IMR-90 (cell line): ENCODE measurements around the gene ACE2. TPM values are rescaled to one million over a fixed set of nuclear protein-coding genes. Genes with fewer than 3 reads are reported as not detected.

Experiments used
- ATAC-seq: fragments of 200-7000 bp; cut with Tn5 transposase; 2 replicates; pipeline ENCODE4 v1.9.1; 2020; ENCODE audit warnings: low read depth, mild to moderate bottlenecking, moderate library complexity
- BruUV-seq: library from RNA; stranded (reverse); fragments of 400-500 nt; replicated peaks from 2 replicates; lab custom pipeline; 2021; lab: Mats Ljungman, UMichigan
- CTCF ChIA-PET: fragments of 300-600 bp; formaldehyde crosslinking; extraction: SDS; loops from one replicate; lab custom pipeline; 2021; ENCODE audit warnings: antibody characterized with exemption; lab: Yijun Ruan, JAX
- POLR2A ChIA-PET: fragments of 300-600 bp; sonication (Branson Sonifier 250); formaldehyde crosslinking; loops from one replicate; lab custom pipeline; 2022; ENCODE audit warnings: antibody characterized with exemption; ENCODE audit not compliant: unreplicated experiment; lab: Charles Lee
- DNase-seq: peaks from one replicate; pipeline ENCODE4 v3.0.0; 2013
- H2AFZ ChIP-seq: replicated peaks from 2 replicates; pipeline ENCODE3; 2013; ENCODE audit warnings: low read length, mild to moderate bottlenecking; ENCODE audit not compliant: poor library complexity
- H2AK5ac ChIP-seq: 2 replicates; pipeline ENCODE4 v1.6.1; 2013; ENCODE audit warnings: low read depth, low read length, inconsistent platforms
- H2AK9ac ChIP-seq: replicated peaks from 2 replicates; pipeline ENCODE3; 2013; ENCODE audit warnings: mild to moderate bottlenecking, low read depth, low read length, moderate library complexity; ENCODE audit not compliant: poor library complexity
- H2BK120ac ChIP-seq: 2 replicates; pipeline ENCODE4 v1.6.1; 2013; ENCODE audit warnings: low read depth, low read length, inconsistent platforms
- H2BK15ac ChIP-seq: 3 replicates; pipeline ENCODE4 v1.6.1; 2013; ENCODE audit warnings: low read depth, low read length, inconsistent platforms
- H2BK20ac ChIP-seq: 2 replicates; pipeline ENCODE4 v1.6.1; 2013; ENCODE audit warnings: low read depth, mild to moderate bottlenecking, inconsistent platforms, low read length, moderate library complexity
- H2BK5ac ChIP-seq: 2 replicates; pipeline ENCODE4 v1.6.1; 2013; ENCODE audit warnings: mild to moderate bottlenecking, low read depth, low read length, inconsistent platforms; ENCODE audit not compliant: poor library complexity, severe bottlenecking
- H3K14ac ChIP-seq: replicated peaks from 2 replicates; pipeline ENCODE4 v1.6.1; 2013; ENCODE audit warnings: low read depth, low read length, inconsistent platforms
- H3K18ac ChIP-seq: 2 replicates; pipeline ENCODE4 v1.6.1; 2013; ENCODE audit warnings: low read depth, low read length, control low read depth
- H3K23ac ChIP-seq: 2 replicates; pipeline ENCODE4 v1.6.1; 2013; ENCODE audit warnings: low read depth, low read length, inconsistent platforms
- H3K27ac ChIP-seq: 2 replicates; pipeline ENCODE4 v1.5.1; 2013; ENCODE audit warnings: mild to moderate bottlenecking, control low read depth, low read length; ENCODE audit not compliant: insufficient read depth
- H3K27me3 ChIP-seq: 2 replicates; pipeline ENCODE4 v1.6.1; 2013; ENCODE audit warnings: low read length; ENCODE audit not compliant: control insufficient read depth, insufficient read depth
- H3K36me3 ChIP-seq: 2 replicates; pipeline ENCODE4 v1.6.1; 2013; ENCODE audit warnings: low read length, mixed read lengths; ENCODE audit not compliant: control insufficient read depth, insufficient read depth
- H3K4ac ChIP-seq: 2 replicates; pipeline ENCODE4 v1.6.1; 2013; ENCODE audit warnings: low read depth, low read length, inconsistent platforms
- H3K4me1 ChIP-seq: 2 replicates; pipeline ENCODE4 v1.6.1; 2013; ENCODE audit warnings: low read length, mixed read lengths; ENCODE audit not compliant: control insufficient read depth, insufficient read depth
- H3K4me2 ChIP-seq: 2 replicates; pipeline ENCODE4 v1.6.1; 2013; ENCODE audit warnings: low read depth, mild to moderate bottlenecking, control low read depth, low read length, moderate library complexity
- H3K4me3 ChIP-seq: 2 replicates; pipeline ENCODE4 v1.5.1; 2013; ENCODE audit warnings: low read depth, mild to moderate bottlenecking, control low read depth, low read length, moderate library complexity; ENCODE audit not compliant: insufficient read depth
- H3K56ac ChIP-seq: 2 replicates; pipeline ENCODE4 v1.6.1; 2013; ENCODE audit warnings: low read length, inconsistent platforms; ENCODE audit not compliant: insufficient read depth; ENCODE audit errors: extremely low read depth
- H3K79me1 ChIP-seq, 2 experiments: 2 replicates each; pipeline ENCODE4 v1.6.1; 2013; ENCODE audit warnings: low read length in 2 of 2, inconsistent platforms in 1 of 2, low read depth in 1 of 2
- H3K9ac ChIP-seq: 2 replicates; pipeline ENCODE4 v1.6.1; 2013; ENCODE audit warnings: low read depth, low read length, control low read depth
- H3K9me1 ChIP-seq: 2 replicates; pipeline ENCODE4 v1.6.1; 2013; ENCODE audit warnings: low read length, inconsistent platforms; ENCODE audit not compliant: insufficient read depth
- H3K9me3 ChIP-seq: 2 replicates; pipeline ENCODE4 v1.6.1; 2013; ENCODE audit warnings: low read length; ENCODE audit not compliant: control insufficient read depth, insufficient read depth
- H4K20me1 ChIP-seq: 2 replicates; pipeline ENCODE4 v1.6.1; 2013; ENCODE audit warnings: low read length, inconsistent platforms; ENCODE audit not compliant: insufficient read depth
- H4K5ac ChIP-seq: 2 replicates; pipeline ENCODE4 v1.6.1; 2013; ENCODE audit warnings: mild to moderate bottlenecking, low read depth, low read length, control low read depth
- H4K8ac ChIP-seq, 2 experiments: 2 replicates each; pipeline ENCODE4 v1.6.1; 2013; ENCODE audit warnings: low read depth in 2 of 2, low read length in 2 of 2, control low read depth in 1 of 2, inconsistent platforms in 1 of 2
- H4K91ac ChIP-seq: 2 replicates; pipeline ENCODE4 v1.6.1; 2013; ENCODE audit warnings: low read depth, low read length, inconsistent platforms; ENCODE audit not compliant: insufficient read depth
- MAFK ChIP-seq: IDR thresholded peaks from 2 replicates; pipeline ENCODE4 v1.6.1; 2012; ENCODE audit warnings: low read depth, low read length, improper control_type of control experiment
- POLR2A ChIP-seq: IDR thresholded peaks from 2 replicates; pipeline ENCODE4 v1.6.1; 2012; ENCODE audit warnings: mild to moderate bottlenecking, low read depth, low read length
- RAD21 ChIP-seq: IDR thresholded peaks from 2 replicates; pipeline ENCODE4 v1.6.1; 2012; ENCODE audit warnings: low read length, improper control_type of control experiment
- RFX5 ChIP-seq: IDR thresholded peaks from 2 replicates; pipeline ENCODE4 v1.8.0; 2012; ENCODE audit warnings: low read depth, mild to moderate bottlenecking, low read length, moderate library complexity
- WGBS, 2 experiments: methylation state at CpG; one replicate each; pipeline versions ENCODE4 v1.1.5 to v1.1.7; 2013; ENCODE audit warnings: missing lambda C conversion rate in 2 of 2; ENCODE audit not compliant: insufficient read length in 1 of 2; ENCODE audit errors: extremely low coverage in 2 of 2; 5-methylcytosine and 5-hydroxymethylcytosine counted together
- dilution Hi-C: fragments of 300-500 bp; cut with HindIII; formaldehyde crosslinking; loops from one replicate; pipeline ENCODE4 v1.14.3; 2018; ENCODE audit warnings: low sequenced_read_pairs; ENCODE audit not compliant: unreplicated experiment
- in situ Hi-C: fragments of 300-500 bp; cut with MboI; formaldehyde crosslinking; loops from 3 replicates; pipeline ENCODE4 v1.14.3; 2019; ENCODE audit warnings: low sequenced_read_pairs, inconsistent platforms, mixed read lengths
- intact Hi-C: fragments of 100-400 bp; cut with micrococcal nuclease; formaldehyde crosslinking; loops from 2 replicates; pipeline ENCODE4 v1.10.0; 2022
- polyA plus RNA-seq, 3 experiments: library from polyadenylated mRNA; depleted of rRNA; stranded (reverse); fragments of >200 nt; gene quantifications; 2 replicates each; pipeline ENCODE4 v1.2.3, GENCODE V29; 2012; ENCODE audit warnings: low replicate concordance in 1 of 3
- total RNA-seq: library from RNA; depleted of rRNA; stranded (reverse); fragments of >200 nt; gene quantifications from 2 replicates; pipeline ENCODE4 v1.2.3, GENCODE V29; 2012

Gene ACE2
- total and polyA plus RNA-seq, 2 of the 4 experiments (the other 2 are of a cell fraction): not detected

GRCh38 chrX:15525664-15526416 is 74.9 kb downstream of the ACE2 start:
- H3K14ac ChIP-seq: no peak overlapping the region
- H3K56ac ChIP-seq: no peak overlapping the region
- no peak overlapping the region for H2AK9ac ChIP-seq
- no peaks in the 10 kb centered on the region for H3K4me1 ChIP-seq
- TF ChIP-seq POLR2A (no peak), MAFK (no peak), RFX5 (no peak), RAD21 (no peak)
- H3K23ac ChIP-seq: no peak overlapping the region
- H4K8ac ChIP-seq: no peak overlapping the region
- ATAC-seq (no peak), DNase-seq (no peak)
- no peaks in the 10 kb centered on the region for H3K36me3 ChIP-seq
- H2AFZ ChIP-seq: no peak overlapping the region
- no peak overlapping the region for H3K4ac ChIP-seq
- intact Hi-C loops: no loop called here
- H2BK5ac ChIP-seq: no peak overlapping the region
- no peaks in the 10 kb centered on the region for H4K20me1 ChIP-seq
- H2AK5ac ChIP-seq: no peak overlapping the region
- no peak overlapping the region for H4K5ac ChIP-seq
- no peak overlapping the region for H3K4me2 ChIP-seq
- no peak overlapping the region for H2BK120ac ChIP-seq
- no peak overlapping the region for H3K27ac ChIP-seq
- H3K79me1 ChIP-seq: no peaks in the 10 kb centered on the region
- dilution Hi-C loops: no loop called here
- H4K91ac ChIP-seq: no peak overlapping the region
- H3K9ac ChIP-seq: no peak overlapping the region
- ChIA-PET CTCF (no interaction called here), POLR2A (interaction anchor here (0.6 kb wide), 1 partner anchor 15 kb away, joined by 3 read pairs; no protein-coding TSS in a partner anchor)
- in situ Hi-C loops: no loop called here
- H3K18ac ChIP-seq: no peak overlapping the region
- H3K4me3 ChIP-seq: no peak overlapping the region
- H3K27me3 ChIP-seq: peaks cover 7% of the 10 kb centered on the region
- H3K9me3 ChIP-seq: no peaks in the 10 kb centered on the region
- H3K9me1 ChIP-seq: no peaks in the 10 kb centered on the region
- H2BK20ac ChIP-seq: no peak overlapping the region
- H2BK15ac ChIP-seq: no peak overlapping the region
- no TSS peak for BruUV-seq
- no CpG with 5 or more reads among the region's 8 CpGs for WGBS, 2 experiments
